H1 (cell line): ENCODE measurements around the gene TENT4A. TPM values are rescaled to one million over a fixed set of nuclear protein-coding genes. Genes with fewer than 3 reads are reported as not detected.

ENCODE experiments used
- CTCF ChIA-PET: fragments of 300-600 bp; sonication (Branson Sonifier 250); formaldehyde crosslinking; loops from one replicate; lab custom pipeline; 2021; ENCODE audit not compliant: partially characterized antibody; lab: Charles Lee
- POLR2A ChIA-PET: fragments of 300-600 bp; sonication (Branson Sonifier 250); formaldehyde crosslinking; loops from one replicate; lab custom pipeline; 2021; ENCODE audit warnings: inconsistent platforms; ENCODE audit not compliant: partially characterized antibody; lab: Charles Lee
- DNase-seq, 2 experiments: peaks; one replicate each; pipeline versions ENCODE4 v3.0.0 to v3.0.0-alpha.2; 2010 to 2022; ENCODE audit warnings: low spot score in 2 of 2, low read depth in 1 of 2, mixed read lengths in 1 of 2
- FAIRE-seq: peaks from 2 replicates; lab custom pipeline; 2011; peaks lifted over from hg19 to GRCh38; lab: Jason Lieb, UNC
- H2AFZ ChIP-seq: 2 replicates; pipeline ENCODE4 v1.8.1; 2012; ENCODE audit warnings: low read length, inconsistent platforms
- H2AK5ac ChIP-seq: 2 replicates; pipeline ENCODE4 v1.6.1; 2013; ENCODE audit warnings: low read depth, low read length
- H2BK120ac ChIP-seq: replicated peaks from 2 replicates; pipeline ENCODE3; 2013; ENCODE audit warnings: low read depth, low read length, inconsistent platforms
- H2BK12ac ChIP-seq: 2 replicates; pipeline ENCODE4 v1.6.1; 2013; ENCODE audit warnings: low read depth, low read length
- H2BK15ac ChIP-seq: 2 replicates; pipeline ENCODE4 v1.6.1; 2013; ENCODE audit warnings: low read length
- H2BK20ac ChIP-seq: 2 replicates; pipeline ENCODE4 v1.6.1; 2013; ENCODE audit warnings: low read length
- H2BK5ac ChIP-seq: 2 replicates; pipeline ENCODE4 v1.6.1; 2013; ENCODE audit warnings: low read depth, low read length
- H3K14ac ChIP-seq: 2 replicates; pipeline ENCODE4 v1.6.1; 2013; ENCODE audit warnings: inconsistent platforms; ENCODE audit not compliant: insufficient read length
- H3K18ac ChIP-seq: 2 replicates; pipeline ENCODE4 v1.6.1; 2013; ENCODE audit warnings: low read length; ENCODE audit errors: extremely low read depth
- H3K23ac ChIP-seq: 2 replicates; pipeline ENCODE4 v1.6.1; 2013; ENCODE audit warnings: inconsistent platforms; ENCODE audit not compliant: insufficient read length
- H3K23me2 ChIP-seq: 2 replicates; pipeline ENCODE4 v1.6.1; 2013; ENCODE audit warnings: low read depth, low read length
- H3K27ac ChIP-seq: 2 replicates; pipeline ENCODE4 v1.6.1; 2011; ENCODE audit warnings: low read depth, low read length, inconsistent platforms
- H3K27me3 ChIP-seq, 4 experiments: replicated peaks in 1 of 4; 1 replicate in 1 of 4; 2 replicates in 3 of 4; pipeline versions ENCODE4 v1.6.1 to v1.8.1; 2011 to 2013; ENCODE audit warnings: low read length in 3 of 4, mild to moderate bottlenecking in 3 of 4, inconsistent platforms in 2 of 4, mixed read lengths in 2 of 4, moderate library complexity in 1 of 4; ENCODE audit not compliant: control insufficient read depth in 3 of 4, insufficient read depth in 3 of 4; ENCODE audit errors: extremely low read depth in 1 of 4
- H3K36me3 ChIP-seq, 4 experiments: 2 replicates each; pipeline versions ENCODE4 v1.6.1 to v1.8.1; 2011 to 2013; ENCODE audit warnings: mild to moderate bottlenecking in 4 of 4, low read length in 3 of 4, moderate library complexity in 2 of 4, control low read depth in 1 of 4, inconsistent platforms in 1 of 4; ENCODE audit not compliant: insufficient read depth in 4 of 4, control insufficient read depth in 2 of 4
- H3K4ac ChIP-seq: replicated peaks from 2 replicates; pipeline ENCODE3; 2013; ENCODE audit warnings: low read length, low read depth, mixed read lengths, inconsistent platforms; ENCODE audit not compliant: insufficient read length
- H3K4me1 ChIP-seq, 4 experiments: replicated peaks in 1 of 4; 1 replicate in 1 of 4; 2 replicates in 3 of 4; pipeline versions ENCODE4 v1.6.1 to v1.8.1; 2011 to 2013; ENCODE audit warnings: low read length in 3 of 4, inconsistent platforms in 2 of 4, mixed read lengths in 1 of 4; ENCODE audit not compliant: insufficient read depth in 4 of 4, control insufficient read depth in 3 of 4
- H3K4me2 ChIP-seq, 2 experiments: 2 replicates each; pipeline versions ENCODE4 v1.6.1 to v1.8.1; 2011 to 2013; ENCODE audit warnings: low read depth in 2 of 2, low read length in 2 of 2, control low read depth in 1 of 2, inconsistent platforms in 1 of 2, mild to moderate bottlenecking in 1 of 2; ENCODE audit not compliant: insufficient read depth in 1 of 2
- H3K4me3 ChIP-seq, 4 experiments: fragments of 200-600, 300-600 bp in 1 of 4; sonication (generic), shearing (Covaris generic), sonication (Bioruptor Twin) in 1 of 4; 2 replicates each; pipeline versions ENCODE4 v1.5.1 to v1.8.1; 2011 to 2016; ENCODE audit warnings: low read length in 4 of 4, low read depth in 3 of 4, control low read depth in 2 of 4, inconsistent platforms in 2 of 4, mild to moderate bottlenecking in 2 of 4, mixed read lengths in 1 of 4, moderate library complexity in 1 of 4; ENCODE audit not compliant: insufficient read depth in 2 of 4; ENCODE audit errors: extremely low read depth in 1 of 4
- H3K56ac ChIP-seq: replicated peaks from 2 replicates; pipeline ENCODE3; 2013; ENCODE audit warnings: low read depth, mild to moderate bottlenecking, mixed read lengths, low read length, inconsistent platforms; ENCODE audit not compliant: insufficient read length
- H3K79me1 ChIP-seq: 2 replicates; pipeline ENCODE4 v1.6.1; 2013; ENCODE audit warnings: low read depth, low read length, control low read depth
- H3K79me2 ChIP-seq, 2 experiments: 2 replicates each; pipeline versions ENCODE4 v1.6.1 to v1.8.1; 2012 to 2013; ENCODE audit warnings: low read length in 2 of 2, mild to moderate bottlenecking in 2 of 2, inconsistent platforms in 1 of 2; ENCODE audit not compliant: insufficient read depth in 2 of 2, control insufficient read depth in 1 of 2
- H3K9ac ChIP-seq, 4 experiments: replicated peaks in 1 of 4; 1 replicate in 1 of 4; 2 replicates in 3 of 4; pipeline versions ENCODE4 v1.6.1 to v1.8.1; 2011 to 2013; ENCODE audit warnings: low read depth in 3 of 4, low read length in 3 of 4, control low read depth in 2 of 4, mild to moderate bottlenecking in 2 of 4, moderate library complexity in 2 of 4, inconsistent platforms in 1 of 4; ENCODE audit errors: extremely low read depth in 1 of 4
- H3K9me3 ChIP-seq, 2 experiments: 2 replicates each; pipeline versions ENCODE4 v1.6.1 to v1.8.1; 2012 to 2013; ENCODE audit warnings: mild to moderate bottlenecking in 2 of 2, moderate library complexity in 2 of 2, control low read depth in 1 of 2, inconsistent platforms in 1 of 2, low read depth in 1 of 2, low read length in 1 of 2, mixed read lengths in 1 of 2; ENCODE audit not compliant: insufficient read depth in 2 of 2
- H4K20me1 ChIP-seq, 2 experiments: replicated peaks in 1 of 2; 2 replicates each; pipeline versions ENCODE3 to v1.8.1; 2011 to 2013; ENCODE audit warnings: inconsistent platforms in 2 of 2, low read length in 2 of 2, mild to moderate bottlenecking in 1 of 2; ENCODE audit not compliant: insufficient read depth in 2 of 2, control insufficient read depth in 1 of 2
- H4K5ac ChIP-seq: 2 replicates; pipeline ENCODE4 v1.6.1; 2013; ENCODE audit warnings: low read length, low read depth, mixed read lengths, inconsistent platforms; ENCODE audit not compliant: insufficient read length
- H4K8ac ChIP-seq: 2 replicates; pipeline ENCODE4 v1.8.0; 2013; ENCODE audit warnings: mild to moderate bottlenecking, moderate library complexity, low read length, inconsistent platforms; ENCODE audit not compliant: insufficient read depth; ENCODE audit errors: extremely low read depth
- H4K91ac ChIP-seq: replicated peaks from 2 replicates; pipeline ENCODE3; 2013; ENCODE audit warnings: low read length, mixed read lengths, inconsistent platforms; ENCODE audit not compliant: insufficient read length
- BRCA1 ChIP-seq: IDR thresholded peaks from 2 replicates; pipeline ENCODE4 v1.6.1; 2012; ENCODE audit warnings: low read depth, low read length, improper control_type of control experiment
- CBX5 ChIP-seq: fragments of 300-800, 300-1000 bp; sonication (generic); IDR thresholded peaks from 2 replicates; pipeline ENCODE4 v1.7.1; 2016; ENCODE audit warnings: antibody characterized with exemption, low read length, low read depth
- EP300 ChIP-seq, 2 experiments: IDR thresholded peaks; 1 replicate in 1 of 2; 2 replicates in 1 of 2; pipeline ENCODE4 v1.6.1; 2011 to 2012; ENCODE audit warnings: low read depth in 2 of 2, low read length in 2 of 2, mild to moderate bottlenecking in 2 of 2, borderline replicate concordance in 1 of 2, inconsistent platforms in 1 of 2, moderate library complexity in 1 of 2
- KDM1A ChIP-seq: fragments of 200-600, 300-600 bp; sonication (generic); IDR thresholded peaks from 2 replicates; pipeline ENCODE4 v1.7.1; 2016; ENCODE audit warnings: mild to moderate bottlenecking, low read length, borderline replicate concordance
- POU5F1 ChIP-seq: IDR thresholded peaks from 2 replicates; pipeline ENCODE4 v1.6.1; 2011; ENCODE audit warnings: low read depth, mild to moderate bottlenecking, low read length, moderate library complexity
- TAF7 ChIP-seq: optimal IDR thresholded peaks from 2 replicates; pipeline ENCODE3; 2011; ENCODE audit warnings: low read depth, mild to moderate bottlenecking, inconsistent platforms, low read length, moderate library complexity, borderline replicate concordance
- WGBS, 2 experiments: shearing (Covaris generic) in 1 of 2; methylation state at CpG; one replicate each; pipeline versions ENCODE4 v1.1.6 to v1.1.7; 2013 to 2015; ENCODE audit warnings: low lambda C conversion rate in 2 of 2, mixed read lengths in 2 of 2, inconsistent platforms in 1 of 2, low coverage in 1 of 2, missing lambda C conversion rate in 1 of 2; ENCODE audit not compliant: insufficient replicate concordance in 2 of 2, insufficient coverage in 1 of 2, insufficient read length in 1 of 2; ENCODE audit errors: extremely low coverage in 1 of 2, missing lambda C conversion rate in 1 of 2; 5-methylcytosine and 5-hydroxymethylcytosine counted together
- polyA plus RNA-seq, 7 experiments: library from polyadenylated mRNA; depleted of rRNA in 3 of 7; stranded (reverse) in 5 of 7; unstranded in 2 of 7; fragments of >200 nt in 5 of 7; fragments of 200-250 nt in 2 of 7; gene quantifications; 1 replicate in 5 of 7; 2 replicates in 1 of 7; 4 replicates in 1 of 7; pipeline versions ENCODE4 v1.2.1 to v1.2.3, GENCODE V29; 2011 to 2013; ENCODE audit warnings: missing spikeins in 2 of 7, mixed read lengths in 2 of 7
- total RNA-seq: library from RNA; stranded (reverse); fragmentation: NEBNext Ultra II Directional; extraction: Animal tissue kit (Norgen Biotek cat#: 25700); gene quantifications from 2 replicates; pipeline ENCODE4 v1.2.1, GENCODE V29; 2021
- TF ChIP-seq, protein P1 (sequence below): IDR thresholded peaks from 2 replicates; pipeline ENCODE4 v1.6.1; 2012; ENCODE audit warnings: inconsistent platforms
- TF ChIP-seq, protein P2 (sequence below), 3 experiments: IDR thresholded peaks; 1 replicate in 2 of 3; 2 replicates in 1 of 3; pipeline versions ENCODE4 v1.5.1 to v1.6.1; 2011; ENCODE audit warnings: low read length in 3 of 3, mild to moderate bottlenecking in 3 of 3, inconsistent platforms in 2 of 3, low read depth in 1 of 3, moderate library complexity in 1 of 3; ENCODE audit not compliant: insufficient read depth in 1 of 3; ENCODE audit errors: control extremely low read depth in 1 of 3
- TF ChIP-seq, protein P3 (sequence below): IDR thresholded peaks from 2 replicates; pipeline ENCODE4 v1.6.1; 2012; ENCODE audit warnings: inconsistent platforms

TENT4A gene
- total and polyA plus RNA-seq, 2 of the 8 experiments (the other 6 are each of a cell fraction or from before 2014, with no cell fraction given), result 8.9 to 25.1 TPM

- no peak overlapping the region for H3K4me2 ChIP-seq
- H2AK5ac ChIP-seq, result no peak overlapping the region
- H3K9me3 ChIP-seq, result 0 out of 4 replicates have a peak, but pooled peaks cover 0 to 3% of the 10 kb centered on the region in 2 experiments
- H3K79me1 ChIP-seq, result no peaks in the 10 kb centered on the region
- no peaks in the 10 kb centered on the region for H3K36me3 ChIP-seq
- H4K91ac ChIP-seq, result no peak overlapping the region
- H3K27me3 ChIP-seq, result no peaks in the 10 kb centered on the region
- no peak overlapping the region for H3K14ac ChIP-seq
- no peak overlapping the region for H2BK120ac ChIP-seq
- no peak overlapping the region for H3K9ac ChIP-seq
- H2BK15ac ChIP-seq, result no peak overlapping the region
- no peak overlapping the region for H3K27ac ChIP-seq
- no peak overlapping the region for H3K4me3 ChIP-seq
- H4K20me1 ChIP-seq, result peaks cover 0 to 7% of the 10 kb centered on the region in 2 experiments
- H4K8ac ChIP-seq, result no peak overlapping the region
- no peaks in the 10 kb centered on the region for H3K79me2 ChIP-seq
- no peak for DNase-seq
- no peak overlapping the region for H2BK12ac ChIP-seq
- H2BK5ac ChIP-seq, result no peak overlapping the region
- H4K5ac ChIP-seq, result no peak overlapping the region
- ChIA-PET POLR2A (no interaction called here), CTCF (interaction anchor here (0.5 to 7.0 kb wide), 16 partner anchors 8 to 1904 kb away, joined by 3 to 58 read pairs (median 4); no protein-coding TSS in a partner anchor)
- no peak for FAIRE-seq
- no peaks in the 10 kb centered on the region for H3K4me1 ChIP-seq
- no peak overlapping the region for H3K56ac ChIP-seq
- no peak overlapping the region for H3K4ac ChIP-seq
- H2BK20ac ChIP-seq, result no peak overlapping the region
- H3K23ac ChIP-seq, result no peak overlapping the region
- no peak overlapping the region for H3K18ac ChIP-seq
- H2AFZ ChIP-seq, result 0 out of 2 replicates have a peak overlapping the region, but pooled peaks have one; percentile 41
- H3K23me2 ChIP-seq, result peaks cover 5% of the 10 kb centered on the region; the same call in 1 of the 2 replicates
- 83% methylated on average over 7 of the region's 7 CpGs; no CpG with 5 or more reads in 1 of the 2 experiments for WGBS, 2 experiments
- TF ChIP-seq EP300 (IDR thresholded peaks at IDR 0.05; ENCODE audit: borderline replicate concordance in 1 of 2, low read depth in 2 of 2, low read length in 2 of 2) (no peak), CBX5 (no peak), KDM1A (no peak), BRCA1 (no peak), POU5F1 (no peak), TAF7 (no peak)
- TF ChIP-seq, protein P1, sequence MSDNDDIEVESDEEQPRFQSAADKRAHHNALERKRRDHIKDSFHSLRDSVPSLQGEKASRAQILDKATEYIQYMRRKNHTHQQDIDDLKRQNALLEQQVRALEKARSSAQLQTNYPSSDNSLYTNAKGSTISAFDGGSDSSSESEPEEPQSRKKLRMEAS, result no peak
- TF ChIP-seq, protein P2, sequence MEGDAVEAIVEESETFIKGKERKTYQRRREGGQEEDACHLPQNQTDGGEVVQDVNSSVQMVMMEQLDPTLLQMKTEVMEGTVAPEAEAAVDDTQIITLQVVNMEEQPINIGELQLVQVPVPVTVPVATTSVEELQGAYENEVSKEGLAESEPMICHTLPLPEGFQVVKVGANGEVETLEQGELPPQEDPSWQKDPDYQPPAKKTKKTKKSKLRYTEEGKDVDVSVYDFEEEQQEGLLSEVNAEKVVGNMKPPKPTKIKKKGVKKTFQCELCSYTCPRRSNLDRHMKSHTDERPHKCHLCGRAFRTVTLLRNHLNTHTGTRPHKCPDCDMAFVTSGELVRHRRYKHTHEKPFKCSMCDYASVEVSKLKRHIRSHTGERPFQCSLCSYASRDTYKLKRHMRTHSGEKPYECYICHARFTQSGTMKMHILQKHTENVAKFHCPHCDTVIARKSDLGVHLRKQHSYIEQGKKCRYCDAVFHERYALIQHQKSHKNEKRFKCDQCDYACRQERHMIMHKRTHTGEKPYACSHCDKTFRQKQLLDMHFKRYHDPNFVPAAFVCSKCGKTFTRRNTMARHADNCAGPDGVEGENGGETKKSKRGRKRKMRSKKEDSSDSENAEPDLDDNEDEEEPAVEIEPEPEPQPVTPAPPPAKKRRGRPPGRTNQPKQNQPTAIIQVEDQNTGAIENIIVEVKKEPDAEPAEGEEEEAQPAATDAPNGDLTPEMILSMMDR (IDR thresholded peaks at IDR 0.05; ENCODE audit: control extremely low read depth in 1 of 3, insufficient read depth in 1 of 3, low read depth in 1 of 3, low read length in 3 of 3), result peak; percentile 62 to 78 (median 63)
- TF ChIP-seq, protein P3, sequence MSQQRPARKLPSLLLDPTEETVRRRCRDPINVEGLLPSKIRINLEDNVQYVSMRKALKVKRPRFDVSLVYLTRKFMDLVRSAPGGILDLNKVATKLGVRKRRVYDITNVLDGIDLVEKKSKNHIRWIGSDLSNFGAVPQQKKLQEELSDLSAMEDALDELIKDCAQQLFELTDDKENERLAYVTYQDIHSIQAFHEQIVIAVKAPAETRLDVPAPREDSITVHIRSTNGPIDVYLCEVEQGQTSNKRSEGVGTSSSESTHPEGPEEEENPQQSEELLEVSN, result peak; percentile 80
These were observed 67.7 kb downstream of the TENT4A start for GRCh38 chr5:6780802-6781391.
